MM.1S (cell line): Measurements from ENCODE around the gene VAV2.

Source experiments
- DNase-seq: peaks from one replicate; pipeline ENCODE4 v3.0.0-alpha.2; 2015
- H2AFZ ChIP-seq: fragments of 300-600 bp; sonication (generic); 2 replicates; pipeline ENCODE4 v1.6.0; 2016; ENCODE audit warnings: antibody characterized with exemption, low read length
- H3F3A ChIP-seq: fragments of 300-600 bp; sonication (generic); 2 replicates; pipeline ENCODE4 v1.6.1; 2016; ENCODE audit warnings: mild to moderate bottlenecking, antibody characterized with exemption, low read length, moderate library complexity, mixed read lengths; ENCODE audit not compliant: insufficient read depth
- H3K27ac ChIP-seq: fragments of 300-600 bp; sonication (generic); 2 replicates; pipeline ENCODE4 v1.5.1; 2016; ENCODE audit warnings: mild to moderate bottlenecking, low read length
- H3K27me3 ChIP-seq: fragments of 300-600 bp; sonication (generic); replicated peaks from 2 replicates; pipeline ENCODE4 v1.6.0; 2016; ENCODE audit warnings: low read length; ENCODE audit not compliant: insufficient read depth
- H3K36me3 ChIP-seq: fragments of 300-600 bp; sonication (generic); replicated peaks from 2 replicates; pipeline ENCODE4 v1.6.1; 2016; ENCODE audit warnings: mild to moderate bottlenecking, low read length, mixed read lengths; ENCODE audit not compliant: insufficient read depth
- H3K4me1 ChIP-seq: fragments of 300-600 bp; sonication (generic); 2 replicates; pipeline ENCODE4 v1.6.1; 2016; ENCODE audit warnings: low read length, mixed read lengths
- H3K4me2 ChIP-seq: fragments of 300-600 bp; sonication (generic); 2 replicates; pipeline ENCODE4 v1.6.0; 2016; ENCODE audit warnings: low read depth, low read length
- H3K4me3 ChIP-seq: fragments of 300-600 bp; sonication (generic); 2 replicates; pipeline ENCODE4 v1.5.1; 2016; ENCODE audit warnings: low read length, mixed read lengths
- H3K79me2 ChIP-seq: fragments of 300-600 bp; sonication (generic); 2 replicates; pipeline ENCODE4 v1.6.1; 2016; ENCODE audit warnings: mixed run types, low read length, mixed read lengths
- H3K9ac ChIP-seq: fragments of 300-600 bp; sonication (generic); 2 replicates; pipeline ENCODE4 v1.6.1; 2016; ENCODE audit warnings: low read length, mixed read lengths
- H3K9me2 ChIP-seq: fragments of 300-600 bp; sonication (generic); replicated peaks from 2 replicates; pipeline ENCODE4 v1.6.1; 2016; ENCODE audit warnings: mild to moderate bottlenecking, low read length, mixed read lengths; ENCODE audit not compliant: insufficient read depth
- H3K9me3 ChIP-seq: fragments of 300-600 bp; sonication (generic); replicated peaks from 2 replicates; pipeline ENCODE4 v1.6.1; 2016; ENCODE audit warnings: mild to moderate bottlenecking, low read length, mixed read lengths; ENCODE audit not compliant: insufficient read depth
- H4K20me1 ChIP-seq: fragments of 300-600 bp; sonication (generic); 2 replicates; pipeline ENCODE4 v1.6.1; 2016; ENCODE audit warnings: mild to moderate bottlenecking, low read length, moderate library complexity, mixed read lengths; ENCODE audit not compliant: insufficient read depth
- EZH2 ChIP-seq: fragments of 300-600 bp; sonication (generic); optimal IDR thresholded peaks from 2 replicates; pipeline ENCODE3; 2017; ENCODE audit warnings: low read depth, mild to moderate bottlenecking, antibody characterized with exemption, low read length, mixed read lengths
- EZH2phosphoT487 ChIP-seq: fragments of 300-600 bp; sonication (generic); IDR thresholded peaks from 2 replicates; pipeline ENCODE4 v1.6.1; 2018; ENCODE audit warnings: antibody characterized with exemption, low read length
- TF ChIP-seq, protein P1 (sequence below): fragments of 300-600 bp; sonication (generic); IDR thresholded peaks from 2 replicates; pipeline ENCODE4 v1.5.1; 2016; ENCODE audit warnings: antibody characterized with exemption, low read length, mixed read lengths

Gene VAV2

DNA sequence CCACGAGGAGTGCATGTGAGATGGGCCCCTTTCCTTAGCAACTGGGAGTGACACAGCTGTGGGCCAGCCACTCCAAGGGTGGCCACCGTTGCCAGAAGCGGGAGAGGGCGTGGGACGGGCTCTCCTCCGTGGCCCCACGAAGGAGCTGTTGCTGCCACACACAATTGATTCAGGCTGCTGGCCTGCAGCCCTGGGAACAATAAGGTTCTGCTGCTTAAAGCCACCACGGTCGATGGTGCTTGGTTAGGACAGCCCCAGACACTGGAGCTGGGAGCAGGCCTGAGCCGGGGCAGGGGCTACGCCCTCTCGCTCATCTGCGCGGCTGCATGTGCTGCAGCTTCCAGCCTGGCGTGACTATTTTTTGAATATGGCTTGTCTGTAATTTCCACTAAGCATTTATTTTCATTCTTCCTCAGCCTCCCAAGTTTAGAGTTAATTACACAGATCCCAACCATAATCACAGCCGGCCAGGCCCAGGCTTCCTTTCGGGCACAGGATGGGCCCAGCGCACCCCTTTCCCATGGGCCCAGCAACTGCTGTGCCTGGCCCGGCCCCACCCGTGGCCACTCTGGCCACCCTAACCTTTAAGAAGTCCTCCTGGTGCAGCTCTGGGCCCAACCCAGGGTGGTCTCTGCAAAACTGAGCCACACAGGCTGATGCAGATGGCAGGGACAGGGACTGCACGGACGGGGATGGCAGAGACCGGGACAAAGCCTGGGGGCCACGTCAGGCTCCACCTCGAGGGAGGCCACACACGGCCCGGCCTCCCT lies 49.7 kb downstream of the VAV2 start:
- Histone ChIP-seq H3K36me3 (no peaks in the 10 kb centered on the region), H3K9me3 (no peaks in the 10 kb centered on the region), H3K79me2 (no peaks in the 10 kb centered on the region), H3K27me3 (peaks cover 5% of the 10 kb centered on the region), H3K9me2 (no peaks in the 10 kb centered on the region), H2AFZ (no peak overlapping the region), H4K20me1 (no peaks in the 10 kb centered on the region), H3K4me3 (no peak overlapping the region), H3K4me2 (no peak overlapping the region), H3K27ac (no peak overlapping the region), H3K4me1 (no peaks in the 10 kb centered on the region), H3K9ac (no peak overlapping the region), H3F3A (no peaks in the 10 kb centered on the region)
- no peak for DNase-seq
- TF ChIP-seq EZH2 (no peak), EZH2phosphoT487 (no peak)
- TF ChIP-seq, protein P1, sequence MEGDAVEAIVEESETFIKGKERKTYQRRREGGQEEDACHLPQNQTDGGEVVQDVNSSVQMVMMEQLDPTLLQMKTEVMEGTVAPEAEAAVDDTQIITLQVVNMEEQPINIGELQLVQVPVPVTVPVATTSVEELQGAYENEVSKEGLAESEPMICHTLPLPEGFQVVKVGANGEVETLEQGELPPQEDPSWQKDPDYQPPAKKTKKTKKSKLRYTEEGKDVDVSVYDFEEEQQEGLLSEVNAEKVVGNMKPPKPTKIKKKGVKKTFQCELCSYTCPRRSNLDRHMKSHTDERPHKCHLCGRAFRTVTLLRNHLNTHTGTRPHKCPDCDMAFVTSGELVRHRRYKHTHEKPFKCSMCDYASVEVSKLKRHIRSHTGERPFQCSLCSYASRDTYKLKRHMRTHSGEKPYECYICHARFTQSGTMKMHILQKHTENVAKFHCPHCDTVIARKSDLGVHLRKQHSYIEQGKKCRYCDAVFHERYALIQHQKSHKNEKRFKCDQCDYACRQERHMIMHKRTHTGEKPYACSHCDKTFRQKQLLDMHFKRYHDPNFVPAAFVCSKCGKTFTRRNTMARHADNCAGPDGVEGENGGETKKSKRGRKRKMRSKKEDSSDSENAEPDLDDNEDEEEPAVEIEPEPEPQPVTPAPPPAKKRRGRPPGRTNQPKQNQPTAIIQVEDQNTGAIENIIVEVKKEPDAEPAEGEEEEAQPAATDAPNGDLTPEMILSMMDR, result no peak

DNA sequence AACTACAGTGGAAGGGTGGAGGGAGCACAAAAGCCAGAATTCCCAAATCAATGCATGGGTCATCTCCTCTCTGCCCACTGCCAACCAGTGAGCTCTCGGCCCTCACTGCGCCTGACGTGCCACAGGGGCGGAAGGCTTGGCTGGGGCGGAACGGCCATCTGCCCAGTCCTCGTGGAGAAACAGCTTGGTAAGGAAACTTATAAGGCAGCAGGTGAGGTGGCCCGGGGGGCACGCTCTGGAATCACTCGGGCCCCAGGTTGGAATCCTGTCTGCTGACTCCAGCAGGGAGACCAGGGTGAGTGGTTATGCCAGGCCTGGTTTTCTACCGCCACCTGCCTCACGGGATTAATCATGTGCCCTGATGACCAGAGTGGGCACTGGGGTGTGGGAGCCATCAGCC lies 52.3 kb downstream of the VAV2 start:
- no peak for TF ChIP-seq EZH2
- TF ChIP-seq, protein P1, result no peak
- TF ChIP-seq EZH2phosphoT487, result no peak
- peaks cover 16% of the 10 kb centered on the region for H3K27me3 ChIP-seq
- no peaks in the 10 kb centered on the region for H3K36me3 ChIP-seq
- H2AFZ ChIP-seq, result no peak overlapping the region
- no peaks in the 10 kb centered on the region for H3K9me2 ChIP-seq
- no peak overlapping the region for H3K27ac ChIP-seq
- H3K4me1 ChIP-seq, result no peaks in the 10 kb centered on the region
- H3K9ac ChIP-seq, result no peak overlapping the region
- H3K4me2 ChIP-seq, result no peak overlapping the region
- no peaks in the 10 kb centered on the region for H3K9me3 ChIP-seq
- no peaks in the 10 kb centered on the region for H3K79me2 ChIP-seq
- DNase-seq, result no peak
- no peaks in the 10 kb centered on the region for H3F3A ChIP-seq
- H4K20me1 ChIP-seq, result no peaks in the 10 kb centered on the region
- no peak overlapping the region for H3K4me3 ChIP-seq

DNA sequence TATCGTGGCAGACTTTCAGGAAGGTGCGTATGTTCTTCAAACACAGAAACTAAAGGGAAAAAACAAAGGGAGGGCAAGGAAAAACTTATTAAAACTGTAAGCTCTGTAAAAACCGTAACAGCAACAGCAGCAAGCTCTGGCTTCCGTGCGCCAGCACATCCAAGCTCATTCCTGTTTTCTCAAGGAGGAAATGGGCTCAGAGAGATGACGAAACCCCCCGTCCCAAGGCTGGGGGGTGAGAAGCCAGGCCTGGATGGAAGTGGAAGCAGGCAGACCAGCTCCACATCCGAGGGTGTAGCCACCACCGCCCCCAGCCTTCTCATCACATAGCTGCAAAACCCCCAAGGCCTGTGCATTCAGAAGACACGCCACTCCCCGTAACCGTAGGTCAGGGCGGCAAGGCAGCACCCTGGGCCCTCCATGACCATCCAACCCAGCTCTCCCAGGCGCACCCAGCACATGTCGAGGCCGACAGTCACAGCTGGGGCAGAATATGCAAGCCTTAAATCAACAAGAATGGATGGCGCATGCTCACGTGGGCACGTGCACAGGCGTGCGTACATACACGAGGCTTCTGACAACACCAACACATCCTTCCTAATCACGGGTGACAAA lies 52.8 kb downstream of the VAV2 start:
- H3K27ac ChIP-seq, result no peak overlapping the region
- H3K27me3 ChIP-seq, result peaks cover 16% of the 10 kb centered on the region
- no peak overlapping the region for H3K4me3 ChIP-seq
- no peaks in the 10 kb centered on the region for H3K9me2 ChIP-seq
- no peak overlapping the region for H3K9ac ChIP-seq
- H3K36me3 ChIP-seq, result no peaks in the 10 kb centered on the region
- no peaks in the 10 kb centered on the region for H3K4me1 ChIP-seq
- no peak overlapping the region for H3K4me2 ChIP-seq
- TF ChIP-seq EZH2phosphoT487 (no peak), EZH2 (no peak)
- TF ChIP-seq, protein P1, result no peak
- no peak for DNase-seq
- H3K9me3 ChIP-seq, result no peaks in the 10 kb centered on the region
- no peaks in the 10 kb centered on the region for H4K20me1 ChIP-seq
- no peaks in the 10 kb centered on the region for H3F3A ChIP-seq
- H2AFZ ChIP-seq, result no peak overlapping the region
- H3K79me2 ChIP-seq, result no peaks in the 10 kb centered on the region
